Peyer's patch (tissue), 4 donors: ENCODE results near the gene GALK2.

Experiments
- POLR2A ChIP-seq, 2 donors: fragments of 450-650 bp; IDR thresholded peaks; one replicate each; pipeline ENCODE4 v1.5.1; 2017; ENCODE audit warnings: antibody characterized with exemption in 2 of 2, mild to moderate bottlenecking in 2 of 2, moderate library complexity in 2 of 2
- TF ChIP-seq, protein P1 (sequence below), 6 experiments: fragments of 450-650 bp in 4 of 6; fragments of 200-600 bp in 2 of 6; sonication (generic) in 1 of 6; IDR thresholded peaks; one replicate each; pipeline ENCODE4 v1.5.1; 2017 to 2019; ENCODE audit warnings: antibody characterized with exemption in 6 of 6, mild to moderate bottlenecking in 3 of 6, moderate library complexity in 1 of 6

DNA sequence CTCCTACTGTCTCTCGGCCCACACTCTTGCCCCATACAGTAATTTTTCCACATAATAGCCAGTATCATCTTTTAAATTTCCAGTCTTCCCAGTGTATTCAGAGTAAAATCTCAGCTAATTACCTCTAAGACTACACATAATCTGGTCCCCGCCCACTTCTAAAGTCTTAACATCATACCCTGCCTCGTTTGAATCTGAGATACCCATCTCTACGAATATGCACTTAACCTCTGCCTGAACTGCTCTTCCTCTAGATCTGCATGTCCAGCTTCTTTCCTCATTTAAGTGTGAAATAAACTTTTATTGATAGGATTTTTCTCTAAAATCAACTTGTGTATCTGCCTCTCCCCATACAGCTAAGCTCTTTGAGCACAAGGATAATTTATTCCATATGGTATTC, 49.2 kb upstream of the GALK2 start:
- no peak for TF ChIP-seq POLR2A (IDR thresholded peaks at IDR 0.05)
- TF ChIP-seq, protein P1, sequence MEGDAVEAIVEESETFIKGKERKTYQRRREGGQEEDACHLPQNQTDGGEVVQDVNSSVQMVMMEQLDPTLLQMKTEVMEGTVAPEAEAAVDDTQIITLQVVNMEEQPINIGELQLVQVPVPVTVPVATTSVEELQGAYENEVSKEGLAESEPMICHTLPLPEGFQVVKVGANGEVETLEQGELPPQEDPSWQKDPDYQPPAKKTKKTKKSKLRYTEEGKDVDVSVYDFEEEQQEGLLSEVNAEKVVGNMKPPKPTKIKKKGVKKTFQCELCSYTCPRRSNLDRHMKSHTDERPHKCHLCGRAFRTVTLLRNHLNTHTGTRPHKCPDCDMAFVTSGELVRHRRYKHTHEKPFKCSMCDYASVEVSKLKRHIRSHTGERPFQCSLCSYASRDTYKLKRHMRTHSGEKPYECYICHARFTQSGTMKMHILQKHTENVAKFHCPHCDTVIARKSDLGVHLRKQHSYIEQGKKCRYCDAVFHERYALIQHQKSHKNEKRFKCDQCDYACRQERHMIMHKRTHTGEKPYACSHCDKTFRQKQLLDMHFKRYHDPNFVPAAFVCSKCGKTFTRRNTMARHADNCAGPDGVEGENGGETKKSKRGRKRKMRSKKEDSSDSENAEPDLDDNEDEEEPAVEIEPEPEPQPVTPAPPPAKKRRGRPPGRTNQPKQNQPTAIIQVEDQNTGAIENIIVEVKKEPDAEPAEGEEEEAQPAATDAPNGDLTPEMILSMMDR (IDR thresholded peaks at IDR 0.05), result no peak
